Mucosa of descending colon (tissue), 3 donors: Measurements from ENCODE around the gene CYLC2. TPM values are rescaled to one million over a fixed set of nuclear protein-coding genes. Genes with fewer than 3 reads are reported as not detected.

Experiments
- ATAC-seq: fragments of 200-7000 bp; cut with Tn5 transposase; one replicate; pipeline ENCODE4 v1.9.1; 2020; ENCODE audit warnings: mild to moderate bottlenecking, moderate library complexity
- DNase-seq, 3 donors: peaks; one replicate each; pipeline ENCODE4 v3.0.0-alpha.2; 2020
- H3K36me3 ChIP-seq: fragments of 200-600 bp; one replicate; pipeline ENCODE4 v1.8.0; 2021; ENCODE audit warnings: low read depth, mild to moderate bottlenecking
- H3K4me1 ChIP-seq: fragments of 200-600 bp; one replicate; pipeline ENCODE4 v1.8.0; 2021; ENCODE audit warnings: low read depth, mild to moderate bottlenecking
- H3K4me3 ChIP-seq: fragments of 200-600 bp; one replicate; pipeline ENCODE4 v1.8.0; 2021; ENCODE audit warnings: mild to moderate bottlenecking
- H3K9me3 ChIP-seq: fragments of 200-600 bp; one replicate; pipeline ENCODE4 v1.8.0; 2021; ENCODE audit warnings: mild to moderate bottlenecking
- CTCF ChIP-seq: fragments of 200-600 bp; IDR thresholded peaks from one replicate; pipeline ENCODE4 v1.8.0; 2022; ENCODE audit warnings: antibody characterized with exemption, mild to moderate bottlenecking
- intact Hi-C, 2 donors: fragments of 100-400 bp; cut with DNase I in 1 of 2; cut with micrococcal nuclease in 1 of 2; formaldehyde crosslinking; loops; one replicate each; pipeline versions ENCODE4 v1.11.0 to v1.11.1; 2022; cut with DNase I, micrococcal nuclease
- total RNA-seq, 3 donors: library from RNA; stranded (reverse); fragmentation: NEBNext Ultra II Directional in 2 of 3; extraction: Animal tissue kit (Norgen Biotek cat#: 25700) in 2 of 3; gene quantifications; one replicate each; pipeline versions ENCODE4 v1.2.1 to v1.2.4, GENCODE V29; 2021 to 2023
- donor health status: DM: no; HTN: no; CAD: no; lungs with moderate emphysema.
- donor health status: DM: no; HTN: no; CAD: no.
- donor health status: DM: no; HTN: yes; CAD: no.

The CYLC2 gene
- total RNA-seq, 3 donors from 2014 or later = not detected

- H3K36me3 ChIP-seq = no peaks in the 10 kb centered on the region
- intact Hi-C loops = no loop called here
- ATAC-seq = no peak
- no peak for TF ChIP-seq CTCF
- DNase-seq = no peak
- no peak overlapping the region for H3K4me3 ChIP-seq
- peaks cover 3% of the 10 kb centered on the region for H3K9me3 ChIP-seq
- H3K4me1 ChIP-seq = no peaks in the 10 kb centered on the region
Measured at GRCh38 chr9:103025796-103026195, 30.7 kb downstream of the CYLC2 start.

GRCh38 chr9:103037508-103038477 lies 42.7 kb downstream of the CYLC2 start:
- intact Hi-C loops = no loop called here
- no peak for TF ChIP-seq CTCF
- no peaks in the 10 kb centered on the region for H3K4me1 ChIP-seq
- H3K9me3 ChIP-seq = no peaks in the 10 kb centered on the region
- ATAC-seq (no peak), DNase-seq (no peak)
- H3K4me3 ChIP-seq = no peak overlapping the region
- H3K36me3 ChIP-seq = no peaks in the 10 kb centered on the region

GRCh38 chr9:103041961-103042360 lies 46.8 kb downstream of the CYLC2 start:
- DNase-seq (no peak), ATAC-seq (no peak)
- Histone ChIP-seq H3K9me3 (no peaks in the 10 kb centered on the region), H3K4me1 (no peaks in the 10 kb centered on the region), H3K4me3 (no peak overlapping the region), H3K36me3 (no peaks in the 10 kb centered on the region)
- intact Hi-C loops = no loop called here
- TF ChIP-seq CTCF = no peak
